HG03469 (cell line): ENCODE results near the gene TFF2.

Experiments used
- ATAC-seq: cut with Tn5 transposase; IDR thresholded peaks from one replicate; pipeline ENCODE4 v1.9.1; 2021; ENCODE audit warnings: mild to moderate bottlenecking, moderate library complexity, moderate number of reproducible peaks; ENCODE audit not compliant: unreplicated experiment

Gene TFF2

GRCh38 chr21:42307106-42307505 is 43.7 kb downstream of the TFF2 start:
- ATAC-seq: no peak

GRCh38 chr21:42306366-42307035 is 44.3 kb downstream of the TFF2 start:
- ATAC-seq: no peak

- ATAC-seq: no peak
Observed at GRCh38 chr21:42305707-42306147, 45.1 kb downstream of the TFF2 start.

- no peak for ATAC-seq
Observed at GRCh38 chr21:42304556-42305454, 46.0 kb downstream of the TFF2 start.

- no peak for ATAC-seq
Observed at GRCh38 chr21:42303443-42303842, 47.4 kb downstream of the TFF2 start.

DNA sequence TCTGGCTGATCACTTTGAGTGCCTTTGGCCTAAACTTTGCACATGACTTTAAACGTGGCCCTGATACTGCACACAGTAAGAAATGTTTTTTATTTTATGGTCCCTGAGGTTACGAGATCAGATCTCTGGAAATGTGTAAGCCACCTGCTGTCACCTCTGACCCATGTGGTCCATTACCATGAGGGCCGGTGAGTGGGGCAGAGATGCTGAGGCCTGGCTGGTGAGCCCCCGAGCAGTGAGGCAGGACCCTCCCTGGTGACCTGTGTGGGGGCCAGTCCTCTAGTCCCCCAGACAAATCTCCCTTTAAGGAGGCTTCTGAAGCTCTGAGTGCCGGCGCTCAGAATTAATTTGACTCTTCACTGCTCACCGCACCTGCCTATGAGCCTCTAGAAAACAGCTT is 48.0 kb downstream of the TFF2 start:
- no peak for ATAC-seq

DNA sequence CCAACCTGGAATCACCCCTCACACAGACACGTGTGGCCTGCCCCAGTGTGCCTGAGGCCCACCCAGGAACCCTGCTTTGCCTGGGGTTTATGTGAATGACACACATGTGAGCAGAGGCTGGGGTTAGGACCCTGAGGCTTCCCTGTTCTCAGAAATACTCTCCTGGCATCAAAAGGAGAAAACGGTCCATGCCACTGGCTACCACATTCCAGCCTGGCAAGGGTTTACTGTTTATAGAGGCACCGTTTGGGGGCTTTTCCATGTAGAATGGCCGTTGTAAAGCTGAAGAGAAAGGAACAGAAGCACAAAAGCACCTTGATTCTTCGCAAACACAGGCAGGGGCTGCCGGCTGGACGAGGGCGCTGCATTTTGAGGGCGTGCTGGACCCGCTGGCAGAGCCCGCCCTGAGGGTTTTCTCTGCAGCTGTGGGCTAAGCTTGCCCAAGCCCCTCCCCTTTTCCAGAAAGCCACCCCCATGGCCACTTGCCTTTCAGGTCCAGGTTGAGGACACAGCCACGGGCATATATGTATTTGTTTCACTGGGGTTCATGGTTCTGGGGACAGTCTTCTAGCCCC is 48.6 kb downstream of the TFF2 start:
- ATAC-seq: no peak

DNA sequence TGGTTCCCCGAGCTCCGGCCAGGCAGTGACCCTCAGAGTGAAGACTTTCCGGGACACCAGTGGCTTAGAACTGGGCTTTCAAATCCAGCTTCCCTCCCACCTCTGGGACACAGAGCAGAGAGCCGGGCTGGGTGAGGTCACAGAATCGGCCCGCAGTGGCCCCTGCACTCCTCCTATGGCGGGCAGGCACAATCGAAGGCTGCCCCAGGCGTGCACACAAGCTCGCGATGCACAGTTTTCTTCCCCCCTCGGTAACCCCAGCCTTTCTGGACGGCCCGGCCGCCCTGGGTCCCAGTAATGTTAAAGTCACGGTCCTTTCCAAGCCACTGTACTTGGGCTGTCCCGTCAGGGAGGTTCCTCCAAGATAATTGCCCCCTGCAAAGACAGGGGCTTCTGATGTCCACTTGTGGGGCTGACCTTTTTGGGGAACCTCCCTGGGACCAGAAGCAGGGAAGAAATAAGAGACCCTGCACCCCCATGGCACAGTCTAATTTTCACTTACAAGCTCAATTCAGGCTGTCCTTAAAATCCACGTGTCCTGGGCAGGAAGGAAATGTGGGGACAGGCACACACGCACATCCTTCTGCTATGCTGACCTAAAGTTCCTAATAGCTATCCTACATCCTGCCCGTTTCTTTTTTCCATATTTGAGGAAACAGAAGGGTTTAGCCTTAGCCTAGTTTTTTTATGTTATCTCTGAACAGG is 49.3 kb downstream of the TFF2 start:
- no peak for ATAC-seq

GRCh38 chr21:42300956-42301355 is 49.8 kb downstream of the TFF2 start:
- ATAC-seq: no peak

GRCh38 chr21:42300045-42300583 is 50.7 kb downstream of the TFF2 start:
- ATAC-seq: no peak

- no peak for ATAC-seq
Observed at GRCh38 chr21:42299324-42300044, 51.3 kb downstream of the TFF2 start.

DNA sequence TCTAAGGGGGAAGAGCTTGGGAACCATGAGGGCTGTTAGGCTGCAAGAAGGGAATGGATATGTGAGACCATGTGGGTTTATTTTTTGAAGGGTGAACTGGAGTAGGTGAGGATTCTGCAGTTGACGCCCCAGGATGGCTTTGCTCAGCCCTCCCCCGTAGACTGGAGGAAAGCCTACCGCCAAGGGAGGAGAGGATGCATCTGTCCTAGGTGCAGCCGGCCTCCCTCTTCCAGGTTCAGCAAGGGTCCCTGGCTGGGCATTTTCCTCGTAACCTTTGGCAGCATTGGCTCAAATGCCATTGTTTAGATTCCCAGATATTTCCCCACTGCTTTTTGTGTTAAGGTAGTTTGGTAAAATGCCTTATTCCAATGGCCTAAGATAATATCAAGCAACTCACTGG is 52.1 kb downstream of the TFF2 start:
- no peak for ATAC-seq

GRCh38 chr21:42298237-42298636 is 52.6 kb downstream of the TFF2 start:
- ATAC-seq: no peak

DNA sequence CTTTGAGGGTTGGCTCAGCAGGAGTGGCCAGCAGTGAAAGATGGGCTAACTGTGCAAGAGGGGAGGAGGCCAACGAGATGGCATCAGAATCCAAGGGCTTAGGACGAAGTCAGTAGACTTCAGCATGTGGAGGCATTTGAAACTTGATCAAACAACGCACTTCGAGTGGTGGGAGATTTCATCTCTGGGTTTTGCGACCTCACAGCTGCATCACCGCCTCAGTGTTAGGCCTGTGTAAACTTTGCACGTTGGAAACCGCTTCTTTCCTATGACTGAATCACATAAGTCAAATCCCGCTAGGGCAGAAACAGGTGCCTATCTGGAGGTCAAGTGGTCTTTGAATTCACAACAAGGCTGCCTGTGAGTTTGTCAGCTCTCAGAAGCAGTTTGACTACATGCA is 53.4 kb downstream of the TFF2 start:
- ATAC-seq: no peak

- ATAC-seq: no peak
Observed at GRCh38 chr21:42296501-42296900, 54.3 kb downstream of the TFF2 start.
